ENCODE data around the gene SVBP.

DNA sequence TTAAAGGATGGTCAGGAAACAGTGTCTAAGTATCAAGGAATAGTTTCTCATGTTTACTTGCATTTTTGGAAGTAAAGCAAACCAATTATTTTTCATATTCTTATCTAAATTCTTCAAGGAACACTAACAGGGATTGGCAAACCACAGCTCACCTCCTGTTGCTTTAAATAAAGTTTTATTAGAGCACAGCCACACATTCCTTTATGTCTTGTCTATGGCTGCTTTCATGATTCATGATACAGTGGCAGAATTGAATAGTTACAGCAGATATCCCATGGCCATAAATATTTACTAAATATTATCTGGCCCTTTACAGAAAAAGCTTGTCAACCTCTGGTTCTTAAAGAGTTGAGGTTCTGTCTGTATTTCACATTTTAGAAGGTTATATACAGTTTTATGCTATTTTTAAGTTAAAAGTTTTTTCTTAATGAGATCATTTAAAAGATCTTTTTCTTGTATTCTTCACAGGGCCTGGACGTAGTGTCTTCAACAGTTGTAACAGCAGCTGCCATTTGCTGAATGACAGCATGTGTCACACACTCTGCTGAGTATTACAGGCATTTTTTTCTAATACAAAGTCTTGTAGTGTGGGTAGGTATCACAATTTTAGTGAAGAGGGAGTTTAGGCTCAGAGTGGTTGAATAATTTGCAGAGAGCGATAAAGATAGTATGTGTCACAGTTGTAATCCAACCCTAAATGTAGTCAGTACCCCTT is 31.8 kb upstream of the SVBP start:
- TF ChIP-seq, protein P1, sequence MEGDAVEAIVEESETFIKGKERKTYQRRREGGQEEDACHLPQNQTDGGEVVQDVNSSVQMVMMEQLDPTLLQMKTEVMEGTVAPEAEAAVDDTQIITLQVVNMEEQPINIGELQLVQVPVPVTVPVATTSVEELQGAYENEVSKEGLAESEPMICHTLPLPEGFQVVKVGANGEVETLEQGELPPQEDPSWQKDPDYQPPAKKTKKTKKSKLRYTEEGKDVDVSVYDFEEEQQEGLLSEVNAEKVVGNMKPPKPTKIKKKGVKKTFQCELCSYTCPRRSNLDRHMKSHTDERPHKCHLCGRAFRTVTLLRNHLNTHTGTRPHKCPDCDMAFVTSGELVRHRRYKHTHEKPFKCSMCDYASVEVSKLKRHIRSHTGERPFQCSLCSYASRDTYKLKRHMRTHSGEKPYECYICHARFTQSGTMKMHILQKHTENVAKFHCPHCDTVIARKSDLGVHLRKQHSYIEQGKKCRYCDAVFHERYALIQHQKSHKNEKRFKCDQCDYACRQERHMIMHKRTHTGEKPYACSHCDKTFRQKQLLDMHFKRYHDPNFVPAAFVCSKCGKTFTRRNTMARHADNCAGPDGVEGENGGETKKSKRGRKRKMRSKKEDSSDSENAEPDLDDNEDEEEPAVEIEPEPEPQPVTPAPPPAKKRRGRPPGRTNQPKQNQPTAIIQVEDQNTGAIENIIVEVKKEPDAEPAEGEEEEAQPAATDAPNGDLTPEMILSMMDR (IDR thresholded peaks at IDR 0.05): no peak
- no peak for TF ChIP-seq POLR2A (IDR thresholded peaks at IDR 0.05)
- TF ChIP-seq POLR2AphosphoS5 (IDR thresholded peaks at IDR 0.05): no peak
